HepG2 (cell line): ENCODE data around the gene MRPS11. TPM values are rescaled to one million over a fixed set of nuclear protein-coding genes. Genes with fewer than 3 reads are reported as not detected.

Experiments used
- BHLHE40 ChIP-seq: IDR thresholded peaks from 2 replicates; pipeline ENCODE4 v1.6.1; 2011; ENCODE audit warnings: low read length, improper control_type of control experiment
- EP300 ChIP-seq, 3 experiments: sonication (generic) in 1 of 3; formaldehyde crosslinking in 1 of 3; IDR thresholded peaks; 2 replicates each; pipeline versions ENCODE4 v1.5.1 to v1.6.1; 2011 to 2020; ENCODE audit warnings: low read depth in 2 of 3, low read length in 2 of 3, borderline replicate concordance in 1 of 3, improper control_type of control experiment in 1 of 3, mild to moderate bottlenecking in 1 of 3, missing genetic modification reagents in 1 of 3, moderate library complexity in 1 of 3
- HNRNPH1 ChIP-seq: fragments of 200-400 bp; formaldehyde crosslinking; optimal IDR thresholded peaks from 2 replicates; pipeline ENCODE3; 2017; ENCODE audit warnings: mild to moderate bottlenecking, low read depth, low read length
- KDM2A ChIP-seq: sonication (generic); formaldehyde crosslinking; IDR thresholded peaks from 2 replicates; pipeline ENCODE4 v1.4.0; 2020; ENCODE audit warnings: low read depth, missing genetic modification reagents, borderline replicate concordance
- MED1 ChIP-seq: sonication (generic); formaldehyde crosslinking; IDR thresholded peaks from 2 replicates; pipeline ENCODE4 v1.4.0; 2020; ENCODE audit warnings: missing genetic modification reagents
- MED13 ChIP-seq: sonication (generic); formaldehyde crosslinking; IDR thresholded peaks from 2 replicates; pipeline ENCODE4 v1.5.0; 2020; ENCODE audit warnings: missing genetic modification reagents
- MXD4 ChIP-seq: IDR thresholded peaks from 2 replicates; pipeline ENCODE4 v1.6.1; 2016; ENCODE audit warnings: mild to moderate bottlenecking, missing biosample characterization, missing genetic modification reagents
- NAIF1 ChIP-seq: sonication (generic); formaldehyde crosslinking; IDR thresholded peaks from 2 replicates; pipeline ENCODE4 v1.5.0; 2020; ENCODE audit warnings: mild to moderate bottlenecking, missing genetic modification reagents, borderline replicate concordance
- NFYC ChIP-seq: IDR thresholded peaks from 2 replicates; pipeline ENCODE4 v1.6.1; 2016; ENCODE audit warnings: missing genetic modification reagents, missing compliant biosample characterization
- POGZ ChIP-seq: sonication (generic); formaldehyde crosslinking; IDR thresholded peaks from 2 replicates; pipeline ENCODE4 v1.4.0; 2020; ENCODE audit warnings: mild to moderate bottlenecking, missing genetic modification reagents
- STAG1 ChIP-seq: sonication (generic); formaldehyde crosslinking; IDR thresholded peaks from 2 replicates; pipeline ENCODE4 v1.4.0; 2020; ENCODE audit warnings: missing genetic modification reagents
- TEAD3 ChIP-seq: optimal IDR thresholded peaks from 2 replicates; pipeline ENCODE3; 2016; ENCODE audit warnings: borderline replicate concordance
- ZFP62 ChIP-seq: sonication (generic); formaldehyde crosslinking; IDR thresholded peaks from 2 replicates; pipeline ENCODE4 v1.4.0; 2020; ENCODE audit warnings: missing genetic modification reagents
- ZNF124 ChIP-seq: sonication (generic); formaldehyde crosslinking; IDR thresholded peaks from 2 replicates; pipeline ENCODE4 v1.4.0; 2020; ENCODE audit warnings: missing genetic modification reagents
- ZNF225 ChIP-seq: sonication (generic); formaldehyde crosslinking; IDR thresholded peaks from 2 replicates; pipeline ENCODE4 v1.4.0; 2020; ENCODE audit warnings: mild to moderate bottlenecking, missing genetic modification reagents
- ZNF549 ChIP-seq: sonication (generic); formaldehyde crosslinking; IDR thresholded peaks from 2 replicates; pipeline ENCODE4 v1.5.0; 2020; ENCODE audit warnings: missing genetic modification reagents
- ZNF552 ChIP-seq: sonication (generic); formaldehyde crosslinking; IDR thresholded peaks from 2 replicates; pipeline ENCODE4 v1.9.0; 2022; ENCODE audit warnings: missing genetic modification reagents, mild to moderate bottlenecking, borderline replicate concordance
- ZNF816 ChIP-seq: sonication (generic); formaldehyde crosslinking; IDR thresholded peaks from 2 replicates; pipeline ENCODE4 v1.8.0; 2022; ENCODE audit warnings: missing genetic modification reagents, mild to moderate bottlenecking, borderline replicate concordance
- polyA plus RNA-seq, 8 experiments: library from polyadenylated mRNA; depleted of rRNA in 3 of 8; stranded (reverse) in 7 of 8; unstranded in 1 of 8; fragments of >200 nt; fragmentation: Illumina TruSeq in 4 of 8; extraction: Trizol in 4 of 8; gene quantifications; 2 replicates each; pipeline versions ENCODE4 v1.2.1 to v1.2.3, GENCODE V29; 2011 to 2016; ENCODE audit warnings: low read depth in 4 of 8, missing spikeins in 1 of 8, mixed read lengths in 1 of 8; ENCODE audit not compliant: insufficient read depth in 1 of 8
- total RNA-seq, 5 experiments: library from RNA; depleted of rRNA; stranded (reverse); fragments of >200 nt; fragmentation: Illumina TruSeq; extraction: Trizol; gene quantifications; 2 replicates each; pipeline ENCODE4 v1.2.3, GENCODE V29; 2016; ENCODE audit warnings: low read depth in 1 of 5
- TF ChIP-seq, protein P1 (sequence below): sonication (generic); formaldehyde crosslinking; IDR thresholded peaks from 2 replicates; pipeline ENCODE4 v1.8.1; 2022; ENCODE audit warnings: low read depth, mild to moderate bottlenecking, missing genetic modification reagents
- TF ChIP-seq, protein P2 (sequence below): IDR thresholded peaks from 2 replicates; pipeline ENCODE4 v1.6.1; 2012; ENCODE audit warnings: low read depth, low read length, improper control_type of control experiment
- TF ChIP-seq, protein P3 (sequence below): sonication (generic); formaldehyde crosslinking; IDR thresholded peaks from 2 replicates; pipeline ENCODE4 v1.4.0; 2020; ENCODE audit warnings: mild to moderate bottlenecking, missing genetic modification reagents
- TF ChIP-seq, protein P4 (sequence below): sonication (generic); formaldehyde crosslinking; IDR thresholded peaks from 2 replicates; pipeline ENCODE4; 2020; ENCODE audit warnings: missing genetic modification reagents, mild to moderate bottlenecking, borderline replicate concordance

MRPS11 gene
- total and polyA plus RNA-seq, 2 of the 13 experiments (the other 11 are each of a cell fraction or from before 2014, with no cell fraction given), result 50.1 to 72.7 TPM

DNA sequence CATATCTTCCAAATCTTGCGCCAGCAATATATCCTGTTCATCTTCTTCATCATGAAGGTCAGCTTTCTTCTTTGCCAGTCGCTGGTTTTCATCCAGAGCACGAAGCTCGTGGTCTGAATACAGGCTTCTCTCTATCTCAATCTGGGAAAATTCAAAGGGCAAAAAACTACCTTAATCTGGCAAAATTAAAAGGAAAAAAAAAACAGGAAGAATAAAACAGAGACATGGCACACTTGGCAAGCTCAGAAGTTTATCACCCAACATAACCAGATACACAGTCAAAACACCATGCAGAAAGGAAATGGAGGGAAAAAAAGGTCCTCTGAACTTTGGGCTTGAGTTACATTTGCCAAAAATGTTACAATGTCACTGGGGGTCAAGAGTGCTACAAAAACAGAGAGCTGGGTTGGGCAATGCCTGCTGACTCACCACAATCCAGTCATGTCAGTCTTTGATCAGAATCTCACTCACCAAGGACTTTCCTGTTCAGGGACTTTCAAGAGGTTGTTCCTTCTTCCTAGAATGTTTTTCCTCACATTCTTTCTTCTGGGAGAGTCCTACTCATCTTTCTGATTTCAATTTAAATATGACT is 1.8 kb upstream of the MRPS11 start (continued):
- no peak for TF ChIP-seq ZNF124
- peak; percentile 92 for TF ChIP-seq MED1
- TF ChIP-seq, protein P1, sequence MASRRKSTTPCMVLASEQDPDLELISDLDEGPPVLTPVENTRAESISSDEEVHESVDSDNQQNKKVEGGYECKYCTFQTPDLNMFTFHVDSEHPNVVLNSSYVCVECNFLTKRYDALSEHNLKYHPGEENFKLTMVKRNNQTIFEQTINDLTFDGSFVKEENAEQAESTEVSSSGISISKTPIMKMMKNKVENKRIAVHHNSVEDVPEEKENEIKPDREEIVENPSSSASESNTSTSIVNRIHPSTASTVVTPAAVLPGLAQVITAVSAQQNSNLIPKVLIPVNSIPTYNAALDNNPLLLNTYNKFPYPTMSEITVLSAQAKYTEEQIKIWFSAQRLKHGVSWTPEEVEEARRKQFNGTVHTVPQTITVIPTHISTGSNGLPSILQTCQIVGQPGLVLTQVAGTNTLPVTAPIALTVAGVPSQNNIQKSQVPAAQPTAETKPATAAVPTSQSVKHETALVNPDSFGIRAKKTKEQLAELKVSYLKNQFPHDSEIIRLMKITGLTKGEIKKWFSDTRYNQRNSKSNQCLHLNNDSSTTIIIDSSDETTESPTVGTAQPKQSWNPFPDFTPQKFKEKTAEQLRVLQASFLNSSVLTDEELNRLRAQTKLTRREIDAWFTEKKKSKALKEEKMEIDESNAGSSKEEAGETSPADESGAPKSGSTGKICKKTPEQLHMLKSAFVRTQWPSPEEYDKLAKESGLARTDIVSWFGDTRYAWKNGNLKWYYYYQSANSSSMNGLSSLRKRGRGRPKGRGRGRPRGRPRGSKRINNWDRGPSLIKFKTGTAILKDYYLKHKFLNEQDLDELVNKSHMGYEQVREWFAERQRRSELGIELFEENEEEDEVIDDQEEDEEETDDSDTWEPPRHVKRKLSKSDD, result no peak
- no peak for TF ChIP-seq ZFP62 (CRISPR knock-in tag)
- TF ChIP-seq MXD4, result no peak
- no peak for TF ChIP-seq BHLHE40
- TF ChIP-seq ZNF552, result no peak
- no peak for TF ChIP-seq KDM2A (CRISPR knock-in tag)
- no peak for TF ChIP-seq MED13 (CRISPR knock-in tag)
- TF ChIP-seq HNRNPH1, result no peak
- TF ChIP-seq, protein P2, sequence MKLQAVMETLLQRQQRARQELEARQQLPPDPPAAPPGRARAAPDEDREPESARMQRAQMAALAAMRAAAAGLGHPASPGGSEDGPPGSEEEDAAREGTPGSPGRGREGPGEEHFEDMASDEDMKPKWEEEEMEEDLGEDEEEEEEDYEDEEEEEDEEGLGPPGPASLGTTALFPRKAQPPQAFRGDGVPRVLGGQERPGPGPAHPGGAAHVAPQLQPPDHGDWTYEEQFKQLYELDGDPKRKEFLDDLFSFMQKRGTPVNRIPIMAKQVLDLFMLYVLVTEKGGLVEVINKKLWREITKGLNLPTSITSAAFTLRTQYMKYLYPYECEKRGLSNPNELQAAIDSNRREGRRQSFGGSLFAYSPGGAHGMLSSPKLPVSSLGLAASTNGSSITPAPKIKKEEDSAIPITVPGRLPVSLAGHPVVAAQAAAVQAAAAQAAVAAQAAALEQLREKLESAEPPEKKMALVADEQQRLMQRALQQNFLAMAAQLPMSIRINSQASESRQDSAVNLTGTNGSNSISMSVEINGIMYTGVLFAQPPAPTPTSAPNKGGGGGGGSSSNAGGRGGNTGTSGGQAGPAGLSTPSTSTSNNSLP, result peak; percentile 44
- TF ChIP-seq TEAD3, result peak; percentile 89
- TF ChIP-seq NFYC (CRISPR knock-in tag), result no peak
- TF ChIP-seq ZNF225 (CRISPR knock-in tag), result no peak
- peak; percentile 54; the same call in 1 of the 2 replicates for TF ChIP-seq POGZ (CRISPR knock-in tag)
- TF ChIP-seq EP300 (IDR thresholded peaks at IDR 0.05; ENCODE audit: low read depth in 2 of 2, low read length in 2 of 2), result peak; percentile 55 to 94; a peak in 3 of 4 replicates
- TF ChIP-seq EP300 (CRISPR knock-in tag; IDR thresholded peaks at IDR 0.05; ENCODE audit: borderline replicate concordance), result peak; percentile 85; the same call in 1 of the 2 replicates
- TF ChIP-seq NAIF1 (CRISPR knock-in tag), result no peak
- TF ChIP-seq, protein P3, sequence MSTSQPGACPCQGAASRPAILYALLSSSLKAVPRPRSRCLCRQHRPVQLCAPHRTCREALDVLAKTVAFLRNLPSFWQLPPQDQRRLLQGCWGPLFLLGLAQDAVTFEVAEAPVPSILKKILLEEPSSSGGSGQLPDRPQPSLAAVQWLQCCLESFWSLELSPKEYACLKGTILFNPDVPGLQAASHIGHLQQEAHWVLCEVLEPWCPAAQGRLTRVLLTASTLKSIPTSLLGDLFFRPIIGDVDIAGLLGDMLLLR, result no peak
- no peak for TF ChIP-seq ZNF549 (CRISPR knock-in tag)
- no peak for TF ChIP-seq ZNF816 (CRISPR knock-in tag)
- TF ChIP-seq STAG1 (CRISPR knock-in tag), result no peak
- TF ChIP-seq, protein P4, sequence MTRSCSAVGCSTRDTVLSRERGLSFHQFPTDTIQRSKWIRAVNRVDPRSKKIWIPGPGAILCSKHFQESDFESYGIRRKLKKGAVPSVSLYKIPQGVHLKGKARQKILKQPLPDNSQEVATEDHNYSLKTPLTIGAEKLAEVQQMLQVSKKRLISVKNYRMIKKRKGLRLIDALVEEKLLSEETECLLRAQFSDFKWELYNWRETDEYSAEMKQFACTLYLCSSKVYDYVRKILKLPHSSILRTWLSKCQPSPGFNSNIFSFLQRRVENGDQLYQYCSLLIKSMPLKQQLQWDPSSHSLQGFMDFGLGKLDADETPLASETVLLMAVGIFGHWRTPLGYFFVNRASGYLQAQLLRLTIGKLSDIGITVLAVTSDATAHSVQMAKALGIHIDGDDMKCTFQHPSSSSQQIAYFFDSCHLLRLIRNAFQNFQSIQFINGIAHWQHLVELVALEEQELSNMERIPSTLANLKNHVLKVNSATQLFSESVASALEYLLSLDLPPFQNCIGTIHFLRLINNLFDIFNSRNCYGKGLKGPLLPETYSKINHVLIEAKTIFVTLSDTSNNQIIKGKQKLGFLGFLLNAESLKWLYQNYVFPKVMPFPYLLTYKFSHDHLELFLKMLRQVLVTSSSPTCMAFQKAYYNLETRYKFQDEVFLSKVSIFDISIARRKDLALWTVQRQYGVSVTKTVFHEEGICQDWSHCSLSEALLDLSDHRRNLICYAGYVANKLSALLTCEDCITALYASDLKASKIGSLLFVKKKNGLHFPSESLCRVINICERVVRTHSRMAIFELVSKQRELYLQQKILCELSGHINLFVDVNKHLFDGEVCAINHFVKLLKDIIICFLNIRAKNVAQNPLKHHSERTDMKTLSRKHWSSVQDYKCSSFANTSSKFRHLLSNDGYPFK (CRISPR knock-in tag), result no peak
